H4 (cell line): Measurements from ENCODE around the gene DIAPH1. TPM values are rescaled to one million over a fixed set of nuclear protein-coding genes. Genes with fewer than 3 reads are reported as not detected.

Experiments
- DNase-seq: peaks from one replicate; pipeline ENCODE4 v3.0.0-alpha.2; 2015; ENCODE audit warnings: low spot score
- total RNA-seq: library from RNA; depleted of rRNA; stranded (reverse); fragments of >200 nt; shearing (Covaris generic); gene quantifications from 2 replicates; pipeline ENCODE4 v1.2.3, GENCODE V29; 2014; rRNA removed

DIAPH1 gene
- total RNA-seq, result 24.3 and 40.7 TPM in 2 replicates

GRCh38 chr5:141618804-141619554 lies at the start of gene DIAPH1:
DIAPH1 (minus strand) TSS chr5:141619000; CDS start chr5:141618914, 86 bp downstream.
- DNase-seq, result peak; percentile 95

DNA sequence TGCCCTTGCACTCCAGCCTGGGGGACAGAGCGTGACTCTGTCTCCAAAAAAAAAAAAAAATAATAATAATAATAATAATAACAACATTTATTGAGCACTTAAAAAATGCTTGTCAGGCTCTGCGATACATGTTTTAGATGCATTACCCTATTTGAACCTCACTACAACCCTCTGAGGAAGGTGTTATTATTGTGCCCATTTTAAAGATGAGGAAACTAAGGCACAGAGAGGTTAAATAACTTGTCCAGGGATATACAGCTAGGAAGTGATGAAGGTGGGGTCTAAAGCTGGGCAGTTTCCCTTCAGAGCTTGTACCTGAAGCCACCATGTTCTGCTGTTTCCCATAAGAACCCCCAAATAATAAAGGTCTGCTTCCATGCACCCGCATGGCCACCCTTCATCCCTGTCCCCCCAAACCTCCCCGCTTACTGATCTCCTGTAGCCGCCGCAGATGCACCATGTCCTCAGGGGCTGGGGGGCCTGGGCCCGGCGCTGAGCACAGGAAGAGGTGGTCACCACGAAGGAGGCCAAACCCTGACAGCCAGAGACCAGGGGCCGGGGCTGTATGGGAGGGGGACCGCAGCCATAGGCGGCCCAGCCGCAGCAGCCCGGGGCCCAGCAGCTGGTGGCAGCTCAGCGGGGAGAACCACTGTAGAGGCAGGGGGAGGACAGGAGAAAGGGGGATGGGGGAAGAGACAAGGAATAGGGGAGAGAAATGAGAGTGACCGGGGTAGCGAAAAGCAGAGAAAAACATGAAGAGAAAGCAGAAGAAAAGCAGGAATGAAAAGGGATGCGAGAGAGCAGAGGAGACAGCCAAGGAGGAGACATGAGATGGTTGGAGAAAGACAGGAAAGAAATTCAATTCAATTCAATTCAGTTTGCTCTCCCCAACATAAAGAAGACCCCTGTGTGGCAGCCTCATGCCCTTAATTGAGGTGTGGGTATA lies 47.5 kb upstream of the DIAPH1 start:
- no peak for DNase-seq

DNA sequence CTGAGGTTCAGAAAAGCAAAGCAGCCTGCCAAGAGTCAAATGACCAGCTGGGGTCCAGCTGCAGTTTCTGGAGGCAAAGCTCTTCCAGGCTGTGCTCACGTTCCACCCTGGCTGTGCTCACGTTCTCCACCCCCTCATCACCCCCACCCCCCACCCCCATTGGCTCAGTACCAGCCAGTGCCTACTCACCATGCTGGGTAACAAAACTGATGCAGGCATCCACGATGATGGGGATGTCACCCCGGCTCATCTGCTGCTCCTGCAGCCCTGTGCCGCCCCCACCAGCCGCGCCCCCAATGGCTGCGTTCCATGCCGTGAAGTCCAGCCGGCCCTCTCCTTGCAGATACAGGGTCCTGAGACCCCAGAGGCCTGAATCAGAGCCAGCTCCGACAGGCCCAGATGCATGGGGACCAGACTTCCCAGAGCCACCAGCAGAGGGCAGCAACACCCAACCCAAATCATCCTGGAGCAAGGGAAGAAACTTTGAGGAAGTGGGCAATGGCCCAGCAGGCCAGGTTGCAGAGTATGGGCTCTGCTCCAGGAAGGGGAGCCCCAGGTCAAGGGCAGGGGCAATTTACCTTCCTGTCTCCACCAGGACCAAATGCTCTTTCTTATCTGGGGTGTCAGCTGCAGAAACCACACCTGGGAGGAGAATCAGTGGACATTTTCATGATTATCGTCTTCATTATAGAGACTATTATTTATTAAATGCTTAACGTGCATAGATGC lies 46.1 kb upstream of the DIAPH1 start:
- DNase-seq, result peak; percentile 47

GRCh38 chr5:141663506-141663905 lies 44.7 kb upstream of the DIAPH1 start:
- DNase-seq, result no peak

DNA sequence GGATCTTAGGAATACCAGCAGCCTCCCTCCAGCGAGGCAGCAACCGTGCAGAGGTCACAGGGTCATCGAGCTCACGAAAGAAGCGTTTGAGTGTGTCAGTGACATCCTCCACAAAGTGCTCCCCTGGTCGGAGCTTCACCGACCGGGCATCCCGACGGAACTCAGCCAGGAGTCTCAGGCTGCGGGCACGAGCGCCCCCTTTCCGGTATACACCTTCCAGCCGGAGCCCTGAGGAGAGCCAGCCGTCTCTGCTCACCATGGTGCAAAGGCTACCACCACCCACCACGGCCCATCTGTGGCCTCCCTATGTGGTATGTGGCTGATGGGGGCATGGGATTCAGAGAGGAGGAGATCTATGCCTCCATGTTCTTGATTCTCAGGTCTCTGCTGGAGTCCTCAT lies 43.2 kb upstream of the DIAPH1 start:
- DNase-seq, result no peak

DNA sequence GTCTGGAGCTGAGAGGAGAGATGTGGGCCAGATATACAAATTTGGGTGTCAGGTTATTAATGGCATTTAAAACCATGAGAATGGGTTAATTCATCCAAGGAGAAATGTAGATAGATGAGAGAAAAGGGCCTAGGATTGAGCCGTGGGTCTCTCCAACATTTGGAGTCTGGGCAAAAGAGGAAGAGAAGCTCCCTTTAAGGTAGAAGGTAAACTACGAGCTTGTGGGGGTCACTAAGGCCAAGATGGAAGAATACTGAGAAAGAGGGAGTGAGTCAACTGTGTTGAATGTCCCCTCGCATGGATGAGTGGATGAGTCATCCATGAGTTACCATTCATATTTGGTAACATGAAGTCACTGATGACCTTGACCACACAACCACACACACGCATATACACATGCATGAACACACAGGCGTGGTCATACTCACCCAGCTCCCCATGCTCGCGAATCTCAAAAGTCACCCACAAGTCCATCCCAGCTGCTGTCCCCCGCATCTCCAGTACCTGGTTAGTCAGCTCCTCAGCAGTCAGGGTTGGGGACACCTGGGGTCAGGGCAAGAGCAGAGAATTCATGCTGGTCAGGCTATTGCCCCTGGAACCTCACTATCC lies 39.2 kb upstream of the DIAPH1 start:
- DNase-seq, result peak; percentile 55

DNA sequence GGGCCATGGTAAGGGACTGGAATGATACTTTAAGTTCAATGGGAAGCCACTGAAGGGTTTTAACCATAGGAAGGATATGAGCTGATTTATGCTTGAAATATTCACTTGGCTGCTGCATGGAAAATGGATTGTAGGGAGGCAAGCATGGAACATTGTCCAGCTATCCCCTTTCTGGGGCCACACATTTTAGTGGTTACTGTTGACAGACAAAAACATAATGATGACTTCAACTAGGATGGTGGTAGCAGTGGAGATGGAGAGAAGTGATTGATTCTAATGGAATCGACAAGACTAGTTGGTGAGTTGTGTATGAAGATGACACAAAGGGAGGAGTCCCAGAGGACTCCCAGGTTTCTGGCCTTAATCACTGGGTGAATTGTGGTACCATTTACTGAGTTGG lies 38.6 kb upstream of the DIAPH1 start:
- DNase-seq, result no peak

GRCh38 chr5:141656396-141656795 lies 37.6 kb upstream of the DIAPH1 start:
- no peak for DNase-seq

- DNase-seq, result no peak
Observed at GRCh38 chr5:141655020-141655419, 36.2 kb upstream of the DIAPH1 start.

DNA sequence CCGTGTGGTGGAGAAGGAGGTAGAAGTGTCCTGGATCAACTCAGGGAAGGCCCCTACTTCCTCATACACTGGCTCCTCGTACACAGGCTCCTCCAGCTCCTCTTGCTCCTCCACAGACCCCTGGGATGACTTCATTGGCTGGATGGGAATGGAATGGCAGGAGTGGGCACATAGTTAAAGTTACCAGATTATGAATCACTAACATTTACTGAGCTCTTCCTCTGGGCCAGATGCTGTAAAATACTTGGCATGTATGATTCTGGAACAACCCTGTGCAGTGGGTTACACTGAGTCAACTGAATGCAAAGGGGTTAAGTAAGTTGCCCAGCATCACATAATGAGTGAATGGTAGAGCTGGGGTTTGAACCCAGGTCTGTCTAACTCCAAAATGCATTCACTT lies 35.5 kb upstream of the DIAPH1 start:
- no peak for DNase-seq

DNA sequence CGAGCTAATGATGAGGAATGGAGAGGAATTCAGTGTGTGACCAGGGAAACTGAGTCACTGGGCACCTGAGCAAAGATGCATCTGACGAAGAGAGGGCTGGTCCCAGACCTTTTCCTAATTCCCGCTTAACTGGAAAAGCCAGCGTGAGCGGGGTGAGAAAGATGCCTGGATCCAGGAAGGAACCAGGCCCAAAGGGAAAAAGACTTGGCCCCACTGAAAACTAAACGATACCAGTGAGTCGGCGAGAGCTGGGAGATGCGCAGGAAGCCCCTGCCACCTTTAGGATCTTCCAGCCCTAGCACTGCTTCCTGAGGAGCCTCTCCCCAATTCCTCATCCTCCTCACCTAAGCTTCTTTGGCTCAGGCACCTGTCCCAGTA lies 32.9 kb upstream of the DIAPH1 start:
- DNase-seq, result no peak

GRCh38 chr5:141650851-141651727 lies 32.3 kb upstream of the DIAPH1 start, which contains the start of gene FCHSD1:
FCHSD1 (minus strand) TSS chr5:141651418; CDS start chr5:141651368, 50 bp downstream.
- DNase-seq, result peak; percentile 56

GRCh38 chr5:141649972-141650371 lies 31.2 kb upstream of the DIAPH1 start:
- DNase-seq, result no peak

- no peak for DNase-seq
Observed at GRCh38 chr5:141649056-141649688, 30.4 kb upstream of the DIAPH1 start.

GRCh38 chr5:141647851-141648250 lies 29.1 kb upstream of the DIAPH1 start:
- DNase-seq, result no peak

GRCh38 chr5:141647242-141647641 lies 28.4 kb upstream of the DIAPH1 start:
- no peak for DNase-seq

GRCh38 chr5:141646026-141646425 lies 27.2 kb upstream of the DIAPH1 start:
- DNase-seq, result no peak

- DNase-seq, result peak; percentile 71
Observed at GRCh38 chr5:141641634-141642267, 23.0 kb upstream of the DIAPH1 start.

- DNase-seq, result no peak
Observed at GRCh38 chr5:141640698-141641097, 21.9 kb upstream of the DIAPH1 start.

DNA sequence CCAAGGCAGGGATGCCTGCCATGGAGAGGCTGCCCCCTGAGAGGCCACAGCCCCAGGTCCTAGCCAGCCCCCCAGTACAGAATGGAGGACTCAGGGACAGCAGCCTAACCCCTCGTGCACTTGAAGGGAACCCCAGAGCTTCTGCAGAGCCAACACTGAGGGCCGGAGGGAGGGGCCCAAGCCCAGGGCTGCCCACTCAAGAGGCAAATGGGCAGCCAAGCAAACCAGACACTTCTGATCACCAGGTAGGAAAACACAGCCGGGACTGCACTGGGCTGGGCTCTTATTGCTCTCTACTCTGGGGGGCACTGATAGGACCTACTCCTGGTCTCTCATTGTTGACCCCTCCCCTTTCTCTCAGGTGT lies 21.2 kb upstream of the DIAPH1 start:
- DNase-seq, result no peak
